Activated T-helper 17 cell treated with anti-CD3 and anti-CD28 coated beads, Interleukin-2, amount 50 U/mL, for 72 hours (primary cell): Measurements from ENCODE around the gene NDE1. TPM values are rescaled to one million over a fixed set of nuclear protein-coding genes. Genes with fewer than 3 reads are reported as not detected.
"Not testable (repeated sequence)": the region's sequence is repeated elsewhere in the genome, so short reads cannot be mapped to it uniquely, and the experiment has no call there.

Source experiments
- ATAC-seq: fragments of 150-1000 bp; cut with Tn5 transposase; replicated peaks from 2 replicates; pipeline ENCODE4 v1.10.0; 2021; ENCODE audit warnings: mild to moderate bottlenecking, moderate library complexity
- H3K27ac Mint-ChIP-seq: one replicate; pipeline ENCODE4 v1.8.0; 2022; ENCODE audit warnings: mixed read lengths
- H3K27me3 Mint-ChIP-seq: one replicate; pipeline ENCODE4 v1.8.0; 2022; ENCODE audit warnings: mixed read lengths
- H3K36me3 Mint-ChIP-seq: one replicate; pipeline ENCODE4 v1.8.0; 2022; ENCODE audit warnings: low read depth, mild to moderate bottlenecking, mixed read lengths
- H3K4me1 Mint-ChIP-seq: one replicate; pipeline ENCODE4 v1.8.0; 2022; ENCODE audit warnings: mixed read lengths
- H3K4me3 Mint-ChIP-seq: one replicate; pipeline ENCODE4 v1.8.0; 2022; ENCODE audit warnings: mild to moderate bottlenecking, mixed read lengths
- H3K9me3 Mint-ChIP-seq: one replicate; pipeline ENCODE4 v1.8.0; 2022; ENCODE audit warnings: mixed read lengths
- total RNA-seq, 2 donors: library from RNA; stranded (reverse); gene quantifications; one replicate each; pipeline ENCODE4 v1.2.3, GENCODE V29; 2022

NDE1 gene
- total RNA-seq, 2 donors from 2014 or later: 112 to 117 TPM

- no peaks in the 10 kb centered on the region for H3K27me3 Mint-ChIP-seq
- H3K27ac Mint-ChIP-seq: no peak overlapping the region
- ATAC-seq: no peak
These were observed 57.3 kb downstream of the NDE1 start for GRCh38 chr16:15707332-15707731.

DNA sequence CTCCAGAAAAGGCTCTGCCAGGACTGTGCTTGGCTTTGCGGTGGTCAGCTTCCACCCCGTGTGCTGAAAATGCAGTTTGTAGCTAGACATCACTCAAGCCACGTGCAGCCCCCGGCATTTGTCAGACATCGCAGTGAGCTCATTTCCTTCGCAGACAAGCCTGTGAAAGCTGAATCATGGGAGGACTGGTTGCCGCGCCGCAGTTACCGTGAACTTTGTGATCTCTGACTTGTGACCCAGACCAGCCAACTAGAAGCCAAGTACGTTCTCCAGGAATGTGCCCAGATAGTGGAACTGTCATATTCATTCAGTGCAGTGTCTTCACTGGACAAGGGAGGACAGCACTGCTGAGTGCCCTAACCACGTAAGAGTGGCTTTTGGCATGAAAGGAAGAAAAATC is 58.1 kb downstream of the NDE1 start:
- no peaks in the 10 kb centered on the region for H3K27me3 Mint-ChIP-seq
- ATAC-seq: no peak
- H3K4me1 Mint-ChIP-seq: peaks cover 17% of the 10 kb centered on the region
- H3K4me3 Mint-ChIP-seq: no peak overlapping the region
- no peak overlapping the region for H3K27ac Mint-ChIP-seq
- no peaks in the 10 kb centered on the region for H3K9me3 Mint-ChIP-seq
- H3K36me3 Mint-ChIP-seq: peaks cover 64% of the 10 kb centered on the region

More at GRCh38 chr16:15707332-15707731, 57.3 kb downstream of the NDE1 start:
- no peak overlapping the region for H3K4me3 Mint-ChIP-seq
- H3K36me3 Mint-ChIP-seq: peaks cover 70% of the 10 kb centered on the region
- peaks cover 17% of the 10 kb centered on the region for H3K4me1 Mint-ChIP-seq
- H3K9me3 Mint-ChIP-seq: no peaks in the 10 kb centered on the region

- Mint-ChIP-seq H3K4me1 (peaks cover 16% of the 10 kb centered on the region), H3K36me3 (peaks cover 64% of the 10 kb centered on the region), H3K9me3 (no peaks in the 10 kb centered on the region), H3K27me3 (no peaks in the 10 kb centered on the region), H3K27ac (no peak overlapping the region), H3K4me3 (no peak overlapping the region)
- ATAC-seq: no peak
These were observed 59.0 kb downstream of the NDE1 start for GRCh38 chr16:15708997-15709396.

DNA sequence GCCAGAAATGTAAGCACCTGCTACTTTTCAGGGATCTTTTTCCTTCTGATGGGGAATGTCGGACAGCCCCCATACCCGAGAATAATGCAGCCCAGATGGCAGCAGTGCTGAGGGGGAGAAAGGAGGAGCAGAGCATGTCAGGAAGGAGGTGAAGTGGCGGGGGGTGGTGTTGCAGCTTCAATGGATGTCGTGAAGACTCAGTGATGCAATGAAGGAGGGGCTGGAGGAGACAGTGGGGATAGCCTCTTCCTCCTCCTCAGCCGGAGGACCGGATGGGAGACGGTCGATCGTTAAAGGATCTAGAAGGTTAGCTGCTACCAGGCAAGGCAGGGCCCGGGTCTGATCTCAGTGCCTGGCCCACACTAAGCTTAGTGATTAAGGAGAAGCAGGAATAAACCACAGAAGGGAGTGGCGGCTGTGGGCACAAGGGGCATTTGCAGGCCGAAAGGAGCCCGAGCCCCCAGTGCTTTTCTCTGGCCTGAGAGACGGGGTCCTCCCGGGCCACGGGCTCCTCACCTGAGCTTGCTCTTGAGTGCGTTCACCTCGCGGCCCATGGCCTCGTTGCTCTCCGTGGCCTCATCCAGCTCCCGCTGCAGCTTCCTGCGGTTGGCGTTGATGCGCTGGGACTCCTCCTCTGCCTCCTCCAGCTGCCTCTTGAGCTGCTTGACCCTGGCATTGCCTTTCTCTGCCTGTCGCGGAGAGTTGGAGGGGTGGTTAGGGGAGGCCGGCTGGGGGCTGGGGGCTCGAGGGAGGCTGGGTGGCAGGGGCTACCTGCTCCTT is 64.5 kb downstream of the NDE1 start:
- H3K27ac Mint-ChIP-seq: no peak overlapping the region

GRCh38 chr16:15715221-15715620 is 65.2 kb downstream of the NDE1 start:
- Mint-ChIP-seq H3K36me3 (peaks cover 54% of the 10 kb centered on the region), H3K4me1 (peaks cover 8% of the 10 kb centered on the region), H3K4me3 (no peak overlapping the region), H3K27ac (no peak overlapping the region), H3K27me3 (no peaks in the 10 kb centered on the region), H3K9me3 (no peaks in the 10 kb centered on the region)
- ATAC-seq: no peak

More for the DNA sequence above, 64.5 kb downstream of the NDE1 start:
- ATAC-seq: no peak
- Mint-ChIP-seq H3K27me3 (no peaks in the 10 kb centered on the region), H3K4me3 (no peak overlapping the region), H3K4me1 (peaks cover 8% of the 10 kb centered on the region), H3K9me3 (no peaks in the 10 kb centered on the region), H3K36me3 (peaks cover 48% of the 10 kb centered on the region)

DNA sequence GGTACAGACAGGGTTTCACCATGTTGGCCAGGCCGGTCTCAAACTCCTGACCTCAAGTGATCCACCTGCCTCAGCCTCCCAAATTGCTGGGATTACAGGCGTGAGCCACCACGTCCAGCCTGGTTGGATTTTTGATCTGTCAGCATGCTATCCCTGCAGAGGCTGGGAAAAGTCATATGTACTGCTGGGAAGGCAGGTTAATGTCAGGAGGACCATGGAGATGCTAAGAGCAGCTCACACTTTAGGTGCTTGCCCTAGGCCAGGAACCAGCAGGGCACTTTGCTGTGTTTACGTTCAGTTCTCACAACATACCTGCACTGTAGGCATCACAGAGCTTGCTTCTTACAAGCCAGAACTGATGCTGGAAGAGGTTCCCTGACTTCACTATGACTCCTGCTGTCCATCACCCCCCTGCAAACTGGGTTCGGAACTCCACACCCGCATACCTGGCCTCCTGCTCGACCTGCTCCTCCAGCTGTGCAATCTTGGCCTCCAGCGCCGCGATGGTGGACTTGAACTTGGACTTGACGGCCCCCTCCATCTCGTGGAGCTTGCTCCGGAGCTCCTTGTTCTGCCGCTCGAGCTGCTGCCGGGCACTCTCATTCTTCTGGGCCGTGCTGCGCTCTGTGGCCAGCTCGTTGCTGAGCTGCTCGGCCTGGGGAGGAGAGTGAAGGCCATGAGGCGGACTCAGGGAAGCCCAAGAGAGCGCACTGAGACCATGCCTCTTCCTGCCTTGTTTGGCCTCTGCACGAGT is 66.8 kb downstream of the NDE1 start:
- no peaks in the 10 kb centered on the region for H3K27me3 Mint-ChIP-seq
- no peak for ATAC-seq
- peaks cover 65% of the 10 kb centered on the region for H3K36me3 Mint-ChIP-seq
- no peak overlapping the region for H3K27ac Mint-ChIP-seq
- no peak overlapping the region for H3K4me3 Mint-ChIP-seq
- peaks cover 3% of the 10 kb centered on the region for H3K4me1 Mint-ChIP-seq
- no peaks in the 10 kb centered on the region for H3K9me3 Mint-ChIP-seq

DNA sequence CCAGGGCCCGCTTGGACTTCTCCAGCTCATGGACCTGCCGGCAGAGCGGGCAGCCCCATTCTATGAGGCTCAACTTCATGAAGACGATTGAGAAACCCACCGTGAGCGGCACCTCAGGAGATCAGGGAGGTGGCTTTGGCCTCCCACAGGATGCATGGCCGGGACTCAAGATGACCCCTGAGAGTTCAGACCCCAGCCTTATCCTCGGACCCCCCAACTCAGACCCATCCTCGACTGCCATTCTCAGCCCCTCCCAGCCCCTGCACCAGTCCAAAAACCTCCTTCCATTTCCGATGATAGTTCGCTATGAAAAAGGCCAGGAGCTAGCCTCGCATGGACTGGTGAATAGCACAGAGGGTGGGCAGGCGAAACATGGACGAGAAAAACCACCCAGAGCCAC is 71.0 kb downstream of the NDE1 start:
- Mint-ChIP-seq H3K9me3 (no peaks in the 10 kb centered on the region), H3K4me1 (no peaks in the 10 kb centered on the region), H3K36me3 (peaks cover 71% of the 10 kb centered on the region), H3K27me3 (no peaks in the 10 kb centered on the region), H3K27ac (no peak overlapping the region), H3K4me3 (no peak overlapping the region)
- no peak for ATAC-seq

- Mint-ChIP-seq H3K4me1 (no peaks in the 10 kb centered on the region), H3K27ac (peak overlapping the region; percentile 29), H3K36me3 (peaks cover 72% of the 10 kb centered on the region), H3K27me3 (no peaks in the 10 kb centered on the region), H3K4me3 (no peak overlapping the region), H3K9me3 (no peaks in the 10 kb centered on the region)
- ATAC-seq: no peak
These were observed 73.8 kb downstream of the NDE1 start for GRCh38 chr16:15723808-15724207.

DNA sequence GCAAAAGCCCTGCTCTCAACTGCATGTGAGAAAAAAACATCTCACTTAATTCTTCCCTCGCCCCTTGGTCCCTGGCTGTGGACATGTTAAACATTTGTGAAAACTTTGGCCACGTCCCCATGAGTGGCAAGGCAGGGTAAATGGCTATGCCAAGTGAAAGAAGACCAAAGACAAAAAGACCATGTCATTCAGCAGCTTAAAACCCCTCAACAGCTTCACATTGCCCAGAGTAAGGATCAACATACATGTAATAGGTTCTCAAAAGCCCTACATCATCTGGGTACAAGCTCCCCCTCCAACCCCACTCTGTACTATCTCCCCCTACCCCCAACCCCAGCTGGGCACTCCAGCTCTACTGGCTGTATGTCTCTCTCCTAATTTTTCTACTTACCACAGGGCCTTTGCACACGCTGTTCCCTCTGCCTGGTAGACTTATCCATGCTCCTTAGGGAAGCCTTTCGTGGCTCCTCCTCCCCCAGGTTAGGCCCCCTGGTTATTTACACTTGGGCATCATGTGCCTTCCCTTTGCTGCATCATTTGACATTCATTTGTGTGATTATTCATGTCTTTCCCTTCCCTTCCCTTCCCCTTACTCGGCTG is 75.7 kb downstream of the NDE1 start:
- Mint-ChIP-seq H3K9me3 (no peaks in the 10 kb centered on the region), H3K27me3 (no peaks in the 10 kb centered on the region), H3K4me1 (no peaks in the 10 kb centered on the region), H3K27ac (peak overlapping the region; percentile 3), H3K36me3 (peaks cover 54% of the 10 kb centered on the region), H3K4me3 (no peak overlapping the region)
- no peak for ATAC-seq

DNA sequence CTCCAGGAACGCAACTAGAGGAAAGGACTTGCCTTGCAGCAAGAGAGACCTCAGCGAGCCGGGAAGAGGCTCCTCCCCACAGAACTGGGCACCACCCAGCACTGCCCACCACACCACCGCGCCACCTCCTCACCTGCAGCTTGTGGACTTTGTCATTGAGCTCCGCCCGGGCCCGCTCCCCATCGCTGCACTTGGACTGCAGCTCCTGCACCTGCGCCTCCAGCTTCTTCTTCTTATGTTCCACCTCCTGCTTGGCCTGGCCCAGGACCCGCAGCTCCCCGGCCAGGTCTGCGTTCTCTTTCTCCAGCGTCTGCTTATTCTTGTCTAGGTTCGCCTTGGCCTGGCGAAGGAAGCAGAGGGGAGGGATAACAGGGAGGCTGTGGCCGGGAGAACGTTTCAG is 76.7 kb downstream of the NDE1 start:
- Mint-ChIP-seq H3K4me1 (no peaks in the 10 kb centered on the region), H3K4me3 (no peak overlapping the region), H3K36me3 (peaks cover 45% of the 10 kb centered on the region), H3K27ac (peak overlapping the region; percentile 56), H3K9me3 (no peaks in the 10 kb centered on the region), H3K27me3 (no peaks in the 10 kb centered on the region)
- ATAC-seq: no peak

DNA sequence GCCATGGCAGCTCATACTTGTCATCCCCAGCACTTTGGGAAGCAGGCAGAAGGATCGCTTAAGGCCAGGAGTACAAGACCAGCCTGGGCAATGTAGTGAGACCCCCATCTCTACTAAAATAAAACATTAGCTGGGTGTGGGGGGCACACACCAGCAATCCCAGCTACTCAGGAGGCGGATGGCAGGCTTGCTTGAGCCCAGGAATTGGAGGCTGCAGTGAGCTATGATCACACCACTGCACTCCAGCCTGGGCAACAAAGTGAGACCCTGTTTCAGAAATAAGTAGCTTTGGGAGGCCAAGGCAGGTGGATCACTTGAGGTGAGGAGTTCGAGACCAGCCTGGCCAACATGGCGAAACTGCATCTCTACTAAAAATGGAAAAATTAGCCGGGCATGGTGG is 77.7 kb downstream of the NDE1 start:
- ATAC-seq, H3K4me3 Mint-ChIP-seq, H3K9me3 Mint-ChIP-seq, H3K4me1 Mint-ChIP-seq, H3K27ac Mint-ChIP-seq, H3K27me3 Mint-ChIP-seq: not testable (repeated sequence)
- peaks cover 42% of the 10 kb centered on the region for H3K36me3 Mint-ChIP-seq

- Mint-ChIP-seq H3K36me3 (peaks cover 38% of the 10 kb centered on the region), H3K27me3 (no peaks in the 10 kb centered on the region), H3K27ac (no peak overlapping the region), H3K4me1 (no peaks in the 10 kb centered on the region), H3K4me3 (no peak overlapping the region), H3K9me3 (no peaks in the 10 kb centered on the region)
- no peak for ATAC-seq
These were observed 79.1 kb downstream of the NDE1 start for GRCh38 chr16:15729152-15729551.

DNA sequence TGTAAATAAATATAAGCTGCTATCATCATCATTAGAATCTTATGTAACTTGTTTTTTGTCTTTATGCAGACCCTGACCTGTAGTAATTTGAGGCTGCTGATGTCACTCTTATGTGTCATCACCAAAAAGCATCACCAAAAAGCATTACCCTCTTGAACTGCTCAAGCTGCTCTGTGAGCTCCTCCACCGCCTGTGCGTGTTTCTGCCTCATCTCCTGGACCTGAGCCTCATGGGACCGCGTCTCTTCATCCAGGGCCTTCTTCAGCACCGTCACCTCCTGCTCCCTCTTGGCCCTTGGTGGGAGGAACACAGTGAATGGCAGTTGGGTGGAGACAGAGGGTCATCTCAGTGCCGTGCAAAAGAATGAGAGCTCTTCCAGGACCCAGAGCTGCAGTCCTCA is 82.4 kb downstream of the NDE1 start:
- no peaks in the 10 kb centered on the region for H3K4me1 Mint-ChIP-seq
- peak overlapping the region; percentile 33 for H3K27ac Mint-ChIP-seq

GRCh38 chr16:15735610-15736009 is 85.6 kb downstream of the NDE1 start:
- H3K4me1 Mint-ChIP-seq: no peaks in the 10 kb centered on the region
- H3K4me3 Mint-ChIP-seq: no peak overlapping the region
- ATAC-seq: no peak
- H3K36me3 Mint-ChIP-seq: peaks cover 11% of the 10 kb centered on the region
- H3K27ac Mint-ChIP-seq: no peak overlapping the region
- H3K9me3 Mint-ChIP-seq: no peaks in the 10 kb centered on the region
- H3K27me3 Mint-ChIP-seq: no peaks in the 10 kb centered on the region

More for the DNA sequence above, 82.4 kb downstream of the NDE1 start:
- no peaks in the 10 kb centered on the region for H3K27me3 Mint-ChIP-seq
- H3K4me3 Mint-ChIP-seq: no peak overlapping the region
- no peak for ATAC-seq
- no peaks in the 10 kb centered on the region for H3K9me3 Mint-ChIP-seq
- H3K36me3 Mint-ChIP-seq: peaks cover 11% of the 10 kb centered on the region

DNA sequence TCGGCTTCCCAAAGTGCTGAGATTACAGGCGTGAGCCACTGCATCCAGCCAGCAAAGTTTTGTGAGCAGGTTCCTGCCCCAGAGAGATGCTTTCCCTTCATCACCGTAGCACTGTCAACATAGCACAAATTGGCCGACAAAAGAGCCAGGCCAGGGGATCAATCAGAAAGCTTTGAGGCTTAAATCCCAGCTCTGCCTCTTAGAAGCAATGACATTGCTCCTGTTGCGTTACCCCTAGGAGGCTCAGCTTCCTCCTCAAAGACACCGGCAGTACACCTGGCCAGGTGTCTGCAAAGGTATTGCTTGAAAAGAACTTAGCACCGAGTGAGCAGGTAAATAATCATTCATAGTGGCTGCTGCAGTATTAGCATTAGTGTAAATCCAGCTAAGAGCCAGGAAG is 86.5 kb downstream of the NDE1 start:
- Mint-ChIP-seq H3K36me3 (peaks cover 11% of the 10 kb centered on the region), H3K27me3 (no peaks in the 10 kb centered on the region), H3K9me3 (no peaks in the 10 kb centered on the region), H3K27ac (no peak overlapping the region), H3K4me1 (no peaks in the 10 kb centered on the region), H3K4me3 (no peak overlapping the region)
- ATAC-seq: no peak
